GM10847 (cell line): Measurements from ENCODE around the gene OBP2A.

ENCODE experiments used
- POLR2A ChIP-seq: IDR thresholded peaks from 2 replicates; pipeline ENCODE4 v1.6.1; 2011; ENCODE audit not compliant: insufficient read length; ENCODE audit errors: extremely low read depth

Gene OBP2A

GRCh38 chr9:135521608-135522095 lies 24.3 kb upstream of the OBP2A start:
- TF ChIP-seq POLR2A = no peak

- no peak for TF ChIP-seq POLR2A
These were observed 23.6 kb upstream of the OBP2A start for GRCh38 chr9:135522137-135522877.

GRCh38 chr9:135522931-135523330 lies 23.0 kb upstream of the OBP2A start:
- no peak for TF ChIP-seq POLR2A

GRCh38 chr9:135523521-135524129 lies 22.3 kb upstream of the OBP2A start:
- no peak for TF ChIP-seq POLR2A

GRCh38 chr9:135524130-135524861 lies 21.6 kb upstream of the OBP2A start:
- no peak for TF ChIP-seq POLR2A

- TF ChIP-seq POLR2A = no peak
These were observed 20.5 kb upstream of the OBP2A start for GRCh38 chr9:135525241-135526088.

GRCh38 chr9:135526089-135526729 lies 19.7 kb upstream of the OBP2A start:
- no peak for TF ChIP-seq POLR2A

GRCh38 chr9:135526730-135527571 lies 19.0 kb upstream of the OBP2A start:
- no peak for TF ChIP-seq POLR2A

- TF ChIP-seq POLR2A = no peak
These were observed 15.8 kb upstream of the OBP2A start for GRCh38 chr9:135530146-135530545.

GRCh38 chr9:135531096-135531495 lies 14.8 kb upstream of the OBP2A start:
- no peak for TF ChIP-seq POLR2A

- no peak for TF ChIP-seq POLR2A
These were observed 12.8 kb upstream of the OBP2A start for GRCh38 chr9:135533113-135533512.

- no peak for TF ChIP-seq POLR2A
These were observed 12.3 kb upstream of the OBP2A start for GRCh38 chr9:135533674-135534073.

GRCh38 chr9:135536216-135536615 lies 9.7 kb upstream of the OBP2A start:
- no peak for TF ChIP-seq POLR2A

GRCh38 chr9:135544981-135545635 lies 818 bp upstream of the OBP2A start:
- no peak for TF ChIP-seq POLR2A
